Keratinocyte (primary cell): ENCODE data around the gene LPAR1.

Source experiments
- CTCF ChIP-seq, 3 experiments: IDR thresholded peaks in 1 of 3; conservative IDR thresholded peaks in 1 of 3; optimal IDR thresholded peaks in 1 of 3; 2 replicates in 2 of 3; 3 replicates in 1 of 3; pipeline versions ENCODE3 to v1.5.1; 2011; ENCODE audit warnings: low read length in 3 of 3, mild to moderate bottlenecking in 3 of 3, moderate library complexity in 2 of 3, control low read depth in 1 of 3, inconsistent platforms in 1 of 3; ENCODE audit not compliant: insufficient read depth in 2 of 3; ENCODE audit errors: extremely low read depth in 1 of 3
- EZH2 ChIP-seq: IDR thresholded peaks from one replicate; pipeline ENCODE4 v1.6.1; 2012; ENCODE audit warnings: inconsistent platforms, mild to moderate bottlenecking, low read length, moderate library complexity

DNA sequence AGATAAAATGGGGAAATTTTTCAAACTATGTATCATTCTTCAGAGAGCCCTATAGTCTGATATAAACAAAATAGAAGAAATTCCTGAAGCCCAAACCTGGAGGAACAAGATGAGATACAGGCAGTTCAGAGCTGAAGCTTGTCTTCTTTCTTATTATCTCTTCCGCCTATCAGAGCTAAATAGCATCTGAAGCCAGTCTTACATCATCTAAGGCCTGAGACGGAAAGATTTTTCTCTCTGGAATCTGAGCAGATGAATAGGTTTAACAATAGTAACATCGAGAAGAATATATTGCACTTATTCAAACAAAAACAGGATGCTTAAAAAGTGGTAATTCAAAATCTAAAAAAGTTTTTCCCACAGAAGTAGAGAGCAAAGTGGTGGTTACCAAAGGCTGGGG, 59.8 kb downstream of the LPAR1 start:
- TF ChIP-seq EZH2, result no peak
- no peak for TF ChIP-seq CTCF (optimal IDR thresholded peaks at IDR 0.05 in 1 of 3, IDR thresholded peaks at IDR 0.05 in 1 of 3, conservative IDR thresholded peaks at IDR 0.05 in 1 of 3; ENCODE audit: extremely low read depth in 1 of 3, insufficient read depth in 2 of 3, low read length in 3 of 3)
